PC-9 (cell line): ENCODE results near the gene ZNF341. TPM values are rescaled to one million over a fixed set of nuclear protein-coding genes. Genes with fewer than 3 reads are reported as not detected.

Experiments
- BruUV-seq: library from RNA; stranded (reverse); fragments of 400-500 nt; replicated peaks from 2 replicates; lab custom pipeline; 2021; lab: Mats Ljungman, UMichigan
- CTCF ChIA-PET: fragments of 300-600 bp; sonication (Branson Sonifier 250); formaldehyde crosslinking; loops from one replicate; lab custom pipeline; 2022; ENCODE audit warnings: antibody characterized with exemption; lab: Charles Lee
- POLR2A ChIA-PET: fragments of 300-600 bp; sonication (Branson Sonifier 250); formaldehyde crosslinking; loops from one replicate; lab custom pipeline; 2022; ENCODE audit warnings: antibody characterized with exemption; ENCODE audit not compliant: unreplicated experiment; lab: Charles Lee
- DNase-seq, 2 experiments: peaks; one replicate each; pipeline versions ENCODE4 v3.0.0 to v3.0.0-alpha.2; 2015 to 2022; ENCODE audit warnings: mixed read lengths in 1 of 2
- H2AFZ ChIP-seq: fragments of 200-600 bp; sonication (generic); 2 replicates; pipeline ENCODE4 v1.8.1; 2017; ENCODE audit warnings: antibody characterized with exemption
- H3F3A ChIP-seq: fragments of 200-600 bp; sonication (generic); 2 replicates; pipeline ENCODE4 v1.8.1; 2017; ENCODE audit warnings: antibody characterized with exemption, mild to moderate bottlenecking, low read depth; ENCODE audit not compliant: insufficient read depth
- H3K27ac ChIP-seq: fragments of 200-600 bp; sonication (generic); 2 replicates; pipeline ENCODE4 v1.6.1; 2016; ENCODE audit warnings: mixed run types
- H3K27me3 ChIP-seq: fragments of 200-600 bp; sonication (generic); 2 replicates; pipeline ENCODE4 v1.6.1; 2016; ENCODE audit warnings: low read depth, mixed run types; ENCODE audit not compliant: insufficient read depth
- H3K36me3 ChIP-seq: fragments of 200-600 bp; sonication (generic); 2 replicates; pipeline ENCODE4 v1.6.1; 2016; ENCODE audit warnings: low read depth, mixed run types
- H3K4me1 ChIP-seq: fragments of 200-600 bp; sonication (generic); replicated peaks from 2 replicates; pipeline ENCODE4 v1.6.1; 2016; ENCODE audit warnings: mixed run types; ENCODE audit not compliant: insufficient read depth
- H3K4me2 ChIP-seq: fragments of 200-600 bp; sonication (generic); 2 replicates; pipeline ENCODE4 v1.6.1; 2017; ENCODE audit warnings: mixed run types
- H3K4me3 ChIP-seq: fragments of 200-600 bp; sonication (generic); 2 replicates; pipeline ENCODE4 v1.6.1; 2016; ENCODE audit warnings: mixed run types
- H3K79me2 ChIP-seq: fragments of 200-600 bp; sonication (generic); 2 replicates; pipeline ENCODE4 v1.6.1; 2017; ENCODE audit warnings: low read depth, mixed run types
- H3K9me2 ChIP-seq: fragments of 200-600 bp; sonication (generic); 2 replicates; pipeline ENCODE4 v1.8.1; 2017; ENCODE audit warnings: mild to moderate bottlenecking; ENCODE audit not compliant: insufficient read depth
- H3K9me3 ChIP-seq: fragments of 200-600 bp; sonication (generic); 2 replicates; pipeline ENCODE4 v1.8.1; 2016; ENCODE audit warnings: low read depth; ENCODE audit not compliant: insufficient read depth
- H4K20me1 ChIP-seq: fragments of 200-600 bp; sonication (generic); 2 replicates; pipeline ENCODE4 v1.8.1; 2017; ENCODE audit not compliant: insufficient read depth
- CTCF ChIP-seq: fragments of 200-600 bp; sonication (generic); conservative IDR thresholded peaks from 2 replicates; pipeline ENCODE4 v1.6.1; 2017; ENCODE audit warnings: mixed run types, antibody characterized with exemption, mild to moderate bottlenecking, moderate library complexity
- EZH2 ChIP-seq: fragments of 200-600 bp; sonication (generic); IDR thresholded peaks from 2 replicates; pipeline ENCODE4 v1.8.0; 2017; ENCODE audit warnings: antibody characterized with exemption, low read depth
- intact Hi-C: fragments of 100-400 bp; cut with micrococcal nuclease; formaldehyde crosslinking; loops from one replicate; pipeline ENCODE4 v1.10.0; 2022; ENCODE audit not compliant: unreplicated experiment
- total RNA-seq: library from RNA; stranded (reverse); gene quantifications from 2 replicates; pipeline ENCODE4 v1.2.3, GENCODE V29; 2021

The ZNF341 gene
- total RNA-seq, 1 experiment from 2014 or later = 5.6 TPM

DNA sequence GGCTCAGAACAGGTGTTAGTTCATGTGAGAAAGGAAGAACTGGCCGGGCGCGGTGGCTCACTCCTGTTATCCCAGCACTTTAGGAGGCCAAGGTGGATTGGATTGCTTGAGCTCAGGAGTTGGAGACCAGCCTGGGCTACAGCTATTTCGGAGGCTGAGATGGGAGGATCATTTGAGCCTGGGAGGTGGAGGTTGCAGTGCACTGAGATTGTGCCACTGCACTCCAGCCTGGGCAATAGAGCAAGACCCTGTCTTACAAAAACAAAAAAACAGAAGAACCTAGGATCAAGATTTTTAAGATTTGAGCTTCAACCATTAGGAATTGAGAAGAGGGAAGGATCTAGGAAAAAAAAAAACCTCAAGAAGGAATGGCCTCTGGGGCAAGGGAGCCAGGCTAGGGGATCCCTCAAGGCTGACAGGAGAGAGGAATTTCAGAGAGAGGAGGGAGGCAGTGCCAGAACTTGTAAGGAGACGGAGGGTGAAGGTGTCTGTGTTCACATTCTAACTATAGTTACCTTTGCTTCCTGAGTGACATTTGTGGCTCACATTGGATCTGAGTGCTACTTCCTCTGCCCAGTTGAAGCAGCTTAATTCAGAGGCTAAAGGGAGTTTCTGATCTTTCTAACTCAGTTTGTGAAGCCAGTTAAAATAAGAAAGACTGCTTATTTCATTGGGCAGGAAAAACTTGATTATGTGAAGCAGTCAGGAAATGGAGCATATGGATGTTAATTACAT lies 105.5 kb downstream of the ZNF341 start:
- ChIA-PET POLR2A (no interaction called here), CTCF (interaction anchor here (0.5 kb wide), 1 partner anchor 49 kb away, joined by 3 read pairs; no protein-coding TSS in a partner anchor)
- H3K36me3 ChIP-seq = peaks cover 10% of the 10 kb centered on the region; the same call in 1 of the 2 replicates
- BruUV-seq = no TSS peak
- no peaks in the 10 kb centered on the region for H3K27me3 ChIP-seq
- intact Hi-C loops = no loop called here
- no peak overlapping the region for H3K4me2 ChIP-seq
- no peaks in the 10 kb centered on the region for H3K9me3 ChIP-seq
- H3K4me3 ChIP-seq = no peak overlapping the region
- DNase-seq = no peak
- peaks cover 99% of the 10 kb centered on the region for H4K20me1 ChIP-seq
- no peak overlapping the region for H3K27ac ChIP-seq
- TF ChIP-seq CTCF (no peak), EZH2 (no peak)
- H3F3A ChIP-seq = peaks cover 14% of the 10 kb centered on the region
- H3K9me2 ChIP-seq = no peaks in the 10 kb centered on the region
- peaks cover 100% of the 10 kb centered on the region for H3K79me2 ChIP-seq
- H2AFZ ChIP-seq = no peak overlapping the region
- peaks cover 13% of the 10 kb centered on the region; the same call in 1 of the 2 replicates for H3K4me1 ChIP-seq

- POLR2A ChIA-PET = interaction anchor here (0.6 kb wide), 1 partner anchor 59 kb away, joined by 3 read pairs; no protein-coding TSS in a partner anchor
- Histone ChIP-seq H3K27me3 (no peaks in the 10 kb centered on the region), H3K4me1 (peaks cover 21% of the 10 kb centered on the region), H3K4me2 (no peak overlapping the region), H3K9me3 (no peaks in the 10 kb centered on the region), H2AFZ (no peak overlapping the region), H3F3A (peaks cover 5% of the 10 kb centered on the region; the same call in 1 of the 2 replicates), H3K4me3 (no peak overlapping the region), H3K9me2 (no peaks in the 10 kb centered on the region), H4K20me1 (peaks cover 99% of the 10 kb centered on the region), H3K27ac (no peak overlapping the region), H3K36me3 (peaks cover 10% of the 10 kb centered on the region; the same call in 1 of the 2 replicates), H3K79me2 (peaks cover 100% of the 10 kb centered on the region)
- CTCF ChIA-PET = interaction anchor here (0.5 kb wide), 1 partner anchor 50 kb away, joined by 3 read pairs; no protein-coding TSS in a partner anchor
- DNase-seq = no peak
- TF ChIP-seq CTCF (no peak), EZH2 (no peak)
- BruUV-seq = no TSS peak
- intact Hi-C loops = no loop called here
Observed at GRCh38 chr20:33838035-33838864, 106.5 kb downstream of the ZNF341 start.

DNA sequence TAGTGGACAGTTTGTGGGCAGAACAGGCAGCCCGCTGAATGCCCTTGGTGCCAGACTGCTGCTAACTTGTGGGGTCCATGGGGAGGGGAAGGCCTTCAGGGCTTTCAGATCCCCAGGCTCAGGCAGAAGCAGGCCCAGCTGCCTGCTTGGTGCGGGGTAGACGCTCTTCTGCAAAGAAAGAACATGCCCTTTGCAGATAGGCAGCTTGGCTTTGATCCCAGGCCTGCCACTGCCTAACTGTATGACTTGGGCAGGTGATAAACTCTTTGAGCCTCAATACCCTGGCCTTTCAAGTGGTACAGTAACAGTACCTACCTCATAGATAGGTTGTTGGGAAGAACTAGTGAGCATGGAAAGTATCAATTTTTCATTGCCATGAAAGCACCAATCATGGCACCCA lies 107.8 kb downstream of the ZNF341 start:
- no peaks in the 10 kb centered on the region for H3K27me3 ChIP-seq
- no peak overlapping the region for H3K27ac ChIP-seq
- ChIA-PET POLR2A (no interaction called here), CTCF (interaction anchor here (0.7 kb wide), 1 partner anchor 20 kb away, joined by 3 read pairs; no protein-coding TSS in a partner anchor)
- intact Hi-C loops = no loop called here
- no peak overlapping the region for H2AFZ ChIP-seq
- H3K79me2 ChIP-seq = peaks cover 100% of the 10 kb centered on the region
- H3F3A ChIP-seq = peaks cover 4% of the 10 kb centered on the region; the same call in 1 of the 2 replicates
- peaks cover 6% of the 10 kb centered on the region; the same call in 1 of the 2 replicates for H3K36me3 ChIP-seq
- H4K20me1 ChIP-seq = peaks cover 99% of the 10 kb centered on the region
- H3K9me2 ChIP-seq = no peaks in the 10 kb centered on the region
- no peak for DNase-seq
- peaks cover 29% of the 10 kb centered on the region for H3K4me1 ChIP-seq
- H3K4me2 ChIP-seq = no peak overlapping the region
- no peak for TF ChIP-seq CTCF
- TF ChIP-seq EZH2 = no peak
- H3K4me3 ChIP-seq = no peak overlapping the region
- H3K9me3 ChIP-seq = no peaks in the 10 kb centered on the region
- no TSS peak for BruUV-seq
